NCI-H2171 (cell line): ENCODE measurements around the gene DIRAS2.
A peak's percentile ranks its signal among the peaks of the same experiment; 100 is the strongest.
"Not testable (repeated sequence)": the region's sequence is repeated elsewhere in the genome, so short reads cannot be mapped to it uniquely, and the experiment has no call there.

Experiments used
- DNase-seq: peaks from one replicate; lab custom pipeline; 2025; lab: John Stamatoyannopoulos, UW

Gene DIRAS2, protein sequence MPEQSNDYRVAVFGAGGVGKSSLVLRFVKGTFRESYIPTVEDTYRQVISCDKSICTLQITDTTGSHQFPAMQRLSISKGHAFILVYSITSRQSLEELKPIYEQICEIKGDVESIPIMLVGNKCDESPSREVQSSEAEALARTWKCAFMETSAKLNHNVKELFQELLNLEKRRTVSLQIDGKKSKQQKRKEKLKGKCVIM

DNA sequence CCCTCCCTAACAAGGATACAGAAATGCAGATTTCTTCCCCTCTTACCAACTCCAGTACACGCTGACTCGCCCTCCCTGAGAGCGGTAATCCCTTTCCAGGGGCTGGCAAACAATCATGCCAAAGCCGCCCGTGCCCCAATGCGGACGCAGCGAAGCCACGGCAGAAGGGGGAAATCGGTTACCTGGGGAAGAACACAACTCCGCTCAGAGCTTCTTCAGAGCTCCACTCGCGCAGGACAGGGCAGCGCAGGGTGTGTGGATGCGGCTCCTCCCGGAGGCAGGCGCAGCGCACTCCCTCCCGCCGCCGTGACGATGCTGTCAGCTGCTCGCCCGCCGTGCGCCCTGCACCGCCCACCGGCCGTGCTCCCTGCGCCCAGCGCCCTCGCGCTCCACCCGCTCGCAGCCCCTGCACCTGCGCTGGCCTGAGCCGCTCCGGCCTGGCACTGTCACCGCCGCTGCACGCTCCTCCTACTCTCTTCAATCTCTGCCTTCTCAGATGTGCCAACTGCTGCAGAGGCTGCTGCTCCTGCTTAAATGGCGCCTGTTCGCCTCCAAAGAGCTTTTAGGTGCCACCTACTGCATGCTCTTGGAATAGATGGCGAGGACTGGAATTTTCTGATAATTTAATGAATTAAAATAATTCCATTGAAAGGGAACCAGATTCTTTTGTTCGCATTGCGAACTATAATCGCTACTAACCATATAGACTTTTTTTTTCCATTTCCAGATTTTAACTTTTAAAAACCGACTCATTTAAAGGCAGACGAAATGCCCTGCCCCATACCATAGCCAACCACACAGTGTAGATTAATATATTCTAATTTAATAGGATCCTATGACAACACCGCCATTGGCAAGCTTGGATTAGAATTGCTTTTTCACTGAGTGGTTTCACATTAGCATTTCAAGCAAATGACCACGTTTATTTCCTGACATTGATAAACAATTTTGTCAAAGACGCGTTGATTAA, at the start of gene DIRAS2:
DIRAS2 (minus strand) TSS at position 255 of the 970 bp plus-strand sequence. CDS start 28,997 bp downstream, outside the sequence.
- peak; percentile 95 for DNase-seq

DNA sequence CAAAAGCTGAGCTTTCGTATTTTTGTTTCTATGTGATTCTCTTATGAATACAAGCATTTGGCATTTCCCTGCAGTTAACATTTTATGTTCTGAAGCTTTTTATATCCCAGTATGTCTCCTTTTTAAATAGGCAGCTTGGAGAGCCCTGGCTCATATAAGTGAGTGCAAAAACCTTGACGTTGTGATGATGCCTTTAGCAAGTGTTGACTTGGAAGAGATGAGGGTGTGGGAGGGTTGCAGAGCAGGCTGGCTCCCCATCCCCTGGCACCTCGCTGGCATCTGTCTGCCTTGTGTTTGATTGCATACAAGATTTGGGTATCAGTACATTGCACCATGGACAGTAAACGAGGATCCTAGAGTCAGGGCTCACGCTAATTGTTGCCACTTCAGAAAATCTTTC, 42.1 kb upstream of the DIRAS2 start:
- DNase-seq = no peak

DNA sequence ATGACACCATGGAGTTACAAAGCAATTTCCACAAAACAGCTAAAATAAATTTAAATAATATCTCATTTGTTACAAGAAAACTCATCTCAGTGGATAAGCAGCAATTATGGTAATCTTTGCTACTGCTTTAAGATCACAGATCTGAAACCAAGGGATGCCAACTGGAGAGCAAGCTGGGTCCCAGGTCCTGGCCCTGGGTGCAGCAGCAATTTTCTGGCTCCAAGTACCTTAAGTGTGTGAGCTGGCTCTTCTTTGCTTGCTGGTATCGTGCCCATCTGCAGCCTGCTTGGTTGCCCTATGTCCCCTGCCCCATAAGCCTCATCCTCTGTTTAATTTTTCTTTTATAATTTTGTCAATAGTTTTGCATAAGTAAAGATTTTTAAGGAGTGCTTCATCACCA, 41.5 kb upstream of the DIRAS2 start:
- no peak for DNase-seq

DNA sequence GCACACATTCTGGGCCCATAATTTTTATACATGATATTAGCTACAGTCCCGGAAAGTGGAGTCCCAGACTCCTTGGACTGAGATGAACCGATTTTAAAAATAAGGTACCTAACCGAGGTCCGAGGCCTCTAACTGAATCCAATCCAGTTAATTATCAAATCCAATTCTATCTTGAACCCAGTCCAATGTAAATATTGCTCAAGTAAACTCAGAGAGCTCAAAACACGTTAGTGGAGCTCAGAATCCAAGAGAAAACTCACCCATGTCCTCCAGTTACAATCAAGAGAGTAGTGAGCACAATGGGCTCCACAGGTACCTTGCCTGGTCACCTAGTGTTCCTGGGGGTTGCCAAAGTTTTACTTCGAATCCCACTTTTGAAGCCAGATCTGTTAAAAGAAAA, 37.9 kb upstream of the DIRAS2 start:
- DNase-seq = no peak

DNA sequence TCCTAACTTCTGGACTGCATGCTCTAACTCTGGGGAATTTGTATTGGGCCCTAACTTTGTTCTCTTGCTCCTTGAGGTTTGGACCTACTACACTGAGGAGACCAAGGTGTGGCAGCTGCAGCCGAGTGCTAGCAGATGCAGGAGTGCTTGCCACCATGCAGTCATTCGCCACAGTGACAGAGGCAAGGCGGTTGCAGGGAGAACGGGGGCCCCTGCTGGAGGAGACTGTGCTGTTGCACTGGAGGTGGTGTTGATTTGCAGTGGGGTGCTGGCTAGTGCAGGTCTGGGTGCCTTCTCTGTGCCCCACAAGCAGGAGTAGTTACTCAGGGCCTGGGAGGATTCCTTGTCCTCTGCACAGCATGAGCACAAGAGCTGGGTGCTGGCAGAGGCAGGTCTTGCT, 22.4 kb upstream of the DIRAS2 start:
- no peak for DNase-seq

DNA sequence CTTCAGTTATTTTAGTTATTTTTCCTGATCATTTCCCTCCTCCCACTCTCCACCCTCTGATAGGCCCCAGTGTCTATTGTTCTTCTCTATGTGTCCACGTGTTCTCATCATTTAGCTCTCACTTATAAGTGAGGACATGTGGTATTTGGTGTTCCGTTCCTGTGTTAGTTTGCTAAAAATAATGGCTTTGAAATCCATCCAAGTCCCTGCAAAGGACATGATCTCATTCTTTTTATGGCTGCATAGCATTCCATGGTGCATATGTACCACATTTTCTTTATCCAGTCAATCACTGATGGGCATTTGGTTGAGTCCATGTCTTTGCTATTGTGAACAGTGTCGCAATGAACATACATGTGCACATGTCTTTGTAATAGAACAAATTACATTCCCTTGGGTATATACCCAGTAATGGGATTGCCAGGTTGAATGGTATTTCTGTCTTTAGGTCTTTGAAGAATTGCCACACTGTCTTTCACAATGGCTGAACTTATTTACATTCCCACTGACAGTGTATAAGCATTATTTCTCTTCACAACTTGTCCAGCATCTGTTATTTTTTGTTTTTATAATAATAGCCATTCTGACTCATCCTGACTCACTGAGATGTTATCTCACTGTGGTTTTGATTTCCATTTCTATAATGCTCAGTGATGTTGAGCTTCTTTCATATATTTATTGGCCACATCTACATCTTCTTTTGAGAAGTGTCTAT, 17.2 kb upstream of the DIRAS2 start:
- DNase-seq = no peak

DNA sequence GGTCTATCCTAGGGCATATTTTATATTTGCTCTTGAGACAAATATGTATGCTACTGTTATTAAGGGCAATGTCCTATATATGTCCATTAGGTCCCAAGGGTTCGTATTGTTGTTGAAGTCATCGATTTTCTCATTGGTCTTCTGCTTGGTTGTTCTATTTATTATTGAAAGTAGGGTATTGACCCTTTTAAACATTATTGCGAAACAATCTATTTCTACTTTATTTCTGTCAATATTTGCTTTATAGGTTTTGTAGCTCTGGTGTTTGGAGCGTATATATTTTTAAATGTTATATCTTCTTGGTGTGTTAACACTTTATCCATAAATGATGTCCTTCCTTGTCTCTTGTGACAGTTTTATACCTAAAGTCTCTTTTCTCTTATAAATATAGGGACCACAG, 16.2 kb upstream of the DIRAS2 start:
- no peak for DNase-seq

DNA sequence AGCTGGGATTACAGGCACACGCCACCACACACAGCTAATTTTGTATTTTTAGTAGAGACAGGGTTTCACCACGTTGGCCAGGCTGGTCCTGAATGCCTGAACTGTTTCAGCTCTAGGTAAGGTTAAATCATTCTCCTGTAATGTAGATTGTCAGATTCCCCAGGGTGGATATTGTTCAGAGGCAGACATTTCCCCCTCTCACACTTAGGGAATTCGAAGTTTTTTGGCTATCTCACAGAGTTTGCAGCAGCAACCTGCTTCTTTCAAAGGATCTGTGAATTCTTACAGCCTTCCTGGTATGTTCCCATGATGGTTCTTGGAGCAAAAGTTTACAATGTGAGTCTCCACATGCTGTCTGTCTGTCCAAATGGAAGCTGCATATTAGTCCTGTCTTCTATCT, 15.6 kb upstream of the DIRAS2 start:
- DNase-seq = no peak

DNA sequence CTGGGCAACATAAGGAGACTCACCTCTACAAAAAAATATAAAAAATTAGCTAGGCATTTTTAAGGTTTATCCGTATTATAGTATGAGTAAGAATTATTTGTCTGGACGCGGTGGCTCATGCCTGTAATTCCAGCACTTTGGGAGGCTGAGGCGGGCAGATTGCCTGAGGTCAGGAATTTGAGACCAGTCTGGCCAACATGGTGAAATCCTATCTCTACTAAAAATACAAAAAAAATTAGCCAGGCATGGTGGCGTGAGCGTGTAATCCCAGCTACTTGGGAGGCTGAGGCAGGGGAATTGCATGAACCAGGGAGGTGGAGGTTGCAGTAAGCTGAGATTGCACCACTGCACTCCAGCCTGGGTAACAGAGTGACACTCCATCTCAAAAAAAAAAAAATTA, 14.3 kb upstream of the DIRAS2 start:
- DNase-seq = not testable (repeated sequence)

DNA sequence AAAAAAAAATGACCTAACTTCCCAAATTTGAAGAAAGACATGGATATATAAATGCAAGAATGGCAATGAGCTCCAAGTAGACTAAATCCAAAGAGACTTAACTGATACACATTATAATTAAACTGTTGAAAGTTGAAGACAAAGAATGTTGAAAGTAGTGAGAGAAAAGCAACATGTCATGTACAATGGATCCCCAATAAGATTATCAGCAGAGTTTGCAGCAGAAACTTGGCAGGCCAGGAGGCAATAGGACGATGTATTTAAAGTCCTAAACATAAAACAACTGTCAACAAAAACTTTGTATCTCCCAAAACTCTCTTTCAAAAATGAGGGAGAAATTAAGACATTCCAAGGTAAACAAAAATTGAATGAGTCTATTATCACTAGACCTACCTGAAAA, 8.6 kb upstream of the DIRAS2 start:
- no peak for DNase-seq

DNA sequence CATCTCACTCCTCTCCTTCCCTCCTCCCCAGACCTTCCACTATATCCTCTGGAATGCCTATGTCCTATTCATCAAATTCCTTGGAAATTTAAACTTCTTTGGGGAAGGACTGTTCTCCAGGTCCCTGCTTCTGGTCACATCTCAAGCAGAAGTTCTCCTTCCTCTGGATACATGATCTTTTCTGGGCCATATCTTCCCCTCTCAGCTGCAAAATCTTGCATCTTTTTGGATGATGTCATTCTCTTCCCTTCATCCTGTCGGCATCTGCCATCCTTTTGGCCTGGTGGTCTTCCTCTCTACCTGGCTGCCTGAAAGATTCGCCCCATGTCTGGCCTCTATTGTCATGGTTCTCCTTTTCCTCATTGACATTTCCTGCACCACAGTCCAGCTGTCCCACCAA, 5.2 kb upstream of the DIRAS2 start:
- no peak for DNase-seq

DNA sequence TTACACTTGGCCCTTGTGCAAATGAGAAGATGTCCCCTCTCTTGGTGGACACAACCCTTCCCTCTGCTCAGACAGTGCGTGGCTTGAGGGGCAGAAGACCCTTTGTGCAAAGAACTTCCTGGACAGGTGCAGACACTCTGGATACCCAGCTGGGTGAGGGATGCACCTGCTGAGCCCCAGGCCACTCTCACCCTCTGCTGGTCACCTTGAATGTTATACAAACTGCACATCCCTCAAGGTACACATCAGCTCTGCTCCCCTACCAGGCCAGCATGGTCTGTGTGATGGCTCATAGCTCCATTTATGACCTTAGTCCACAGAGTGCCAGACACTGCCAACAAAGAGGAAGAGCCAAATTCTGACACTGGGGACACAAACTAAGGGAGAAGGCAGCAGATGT, 3.1 kb upstream of the DIRAS2 start:
- DNase-seq = no peak

DNA sequence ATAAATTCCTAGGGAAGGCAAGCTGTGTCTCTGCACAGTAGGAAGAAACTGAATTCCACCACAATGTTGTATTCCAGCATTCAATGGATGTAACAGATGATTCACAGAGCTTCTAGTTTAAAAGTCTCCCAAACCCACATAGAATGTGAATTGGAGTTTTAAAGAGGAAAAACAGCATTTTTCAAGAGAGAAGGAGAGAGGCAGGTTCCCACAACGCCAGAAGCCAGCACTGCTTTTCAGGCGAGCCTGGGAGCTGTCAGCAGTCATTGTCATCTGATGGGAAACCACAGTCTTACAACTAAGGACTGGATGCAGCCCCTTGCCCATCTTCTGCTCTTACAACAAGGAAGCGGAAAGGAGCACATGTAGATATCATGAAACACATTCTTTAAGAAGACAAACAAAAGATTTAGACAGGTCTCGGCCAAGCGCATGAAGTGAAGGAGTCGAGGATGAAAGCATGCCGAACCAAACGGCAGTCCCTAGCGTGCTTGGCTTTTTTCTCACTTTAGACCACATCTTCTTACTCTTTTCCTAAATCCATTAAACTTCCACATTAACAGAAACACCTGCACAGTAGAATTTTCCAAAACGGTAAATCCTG, 638 bp downstream of the DIRAS2 start:
- no peak for DNase-seq

DNA sequence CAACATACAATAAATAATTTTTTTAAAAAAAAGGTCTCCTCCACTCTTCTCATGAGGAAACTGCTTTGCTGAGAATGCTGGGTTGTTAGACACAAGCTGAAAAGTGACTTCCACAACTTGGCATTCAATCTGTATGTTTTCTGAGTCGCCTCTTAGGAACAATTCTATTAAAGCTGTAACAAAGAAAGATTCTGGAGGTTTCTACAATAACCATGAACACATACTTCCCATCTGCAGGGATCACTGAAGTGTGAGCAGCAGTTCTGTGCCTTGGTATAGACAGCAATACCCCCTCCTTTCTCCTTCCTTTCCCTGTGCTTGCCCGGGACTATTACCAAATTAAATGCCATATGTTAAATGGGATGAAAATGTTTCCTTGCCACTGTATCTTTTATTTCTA, 1.5 kb downstream of the DIRAS2 start:
- no peak for DNase-seq

DNA sequence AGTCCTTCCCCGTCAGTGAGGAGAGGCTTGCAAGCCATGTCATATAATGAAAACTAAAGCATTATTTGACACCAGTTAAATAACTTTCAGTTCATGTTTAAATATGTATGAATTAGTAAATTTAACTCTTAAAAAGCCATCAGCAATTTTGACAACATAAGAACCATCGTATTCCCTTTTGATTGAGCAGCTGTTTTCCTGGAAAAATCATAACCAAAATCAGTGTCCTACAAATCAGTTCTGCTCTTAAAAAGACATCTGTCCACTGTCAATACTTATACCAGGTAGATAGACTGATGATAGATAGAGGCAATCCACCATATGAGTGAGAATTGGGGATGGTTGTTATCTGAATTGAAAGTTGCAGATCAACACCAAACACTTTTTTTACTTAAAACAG, 2.3 kb downstream of the DIRAS2 start:
- DNase-seq = no peak

DNA sequence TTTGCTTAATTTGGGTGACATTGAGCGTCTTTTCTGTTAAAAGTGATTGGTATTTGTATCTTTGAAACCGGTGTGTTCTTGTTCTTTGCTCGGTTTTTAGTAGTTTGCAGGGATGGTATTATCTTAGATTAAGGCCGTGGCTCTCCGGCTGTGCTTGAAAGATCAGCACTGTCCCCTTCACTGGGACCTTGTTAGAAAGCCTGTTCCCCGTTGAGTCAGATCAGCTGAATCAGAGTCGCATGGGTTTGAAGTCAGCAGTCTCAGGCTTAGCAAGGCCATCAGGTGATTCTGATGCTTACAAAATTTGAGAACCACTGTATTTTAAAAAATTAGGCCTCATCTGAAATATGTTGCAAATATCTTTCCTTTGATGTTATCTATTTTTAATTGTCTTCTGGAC, 5.0 kb downstream of the DIRAS2 start:
- DNase-seq = no peak

DNA sequence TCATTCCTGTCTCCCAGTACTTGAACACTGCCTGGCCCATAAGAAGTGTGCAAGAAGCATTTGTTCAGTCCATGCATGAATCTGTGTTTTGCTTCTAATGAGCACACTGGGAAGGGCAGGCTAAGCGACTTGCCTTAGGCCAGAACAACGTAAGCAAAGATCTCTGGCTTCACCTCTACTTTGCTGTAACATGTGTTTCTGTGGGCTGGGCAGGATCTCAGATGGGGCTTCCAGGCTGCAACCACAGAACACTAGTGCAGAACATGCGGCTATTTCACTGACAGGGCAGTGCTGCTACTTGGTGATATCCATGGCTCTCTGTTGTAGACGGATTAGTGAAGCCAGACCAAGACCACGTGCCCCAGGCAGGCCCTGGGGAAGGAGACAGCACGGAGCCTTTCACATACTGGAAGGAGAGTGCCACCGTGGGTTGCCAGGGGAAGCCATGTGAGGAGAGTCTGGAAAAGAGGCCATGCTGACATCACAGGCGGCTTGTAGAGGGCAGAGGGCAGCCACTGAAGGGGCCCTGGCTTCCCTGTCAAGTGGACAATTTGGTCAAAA, 9.9 kb downstream of the DIRAS2 start:
- no peak for DNase-seq

DNA sequence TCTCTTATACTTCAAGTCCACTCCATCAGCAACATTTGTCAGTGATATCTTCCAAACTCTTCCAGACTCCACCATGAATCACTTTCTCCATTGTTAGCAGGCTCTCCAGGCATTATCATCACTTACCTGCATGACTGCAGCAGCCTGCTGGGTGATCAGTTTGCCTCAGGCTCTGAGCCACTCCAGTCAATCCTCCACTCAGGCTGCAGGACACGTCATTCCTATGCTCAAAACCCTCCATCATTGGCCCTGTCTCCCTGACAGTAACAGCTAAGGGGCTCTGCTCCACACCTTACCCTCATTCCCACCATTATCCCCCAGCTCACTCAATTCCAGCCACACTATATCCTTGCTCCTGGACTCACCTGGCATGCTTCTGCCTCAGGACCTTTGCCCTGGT, 10.7 kb downstream of the DIRAS2 start:
- DNase-seq = no peak

DNA sequence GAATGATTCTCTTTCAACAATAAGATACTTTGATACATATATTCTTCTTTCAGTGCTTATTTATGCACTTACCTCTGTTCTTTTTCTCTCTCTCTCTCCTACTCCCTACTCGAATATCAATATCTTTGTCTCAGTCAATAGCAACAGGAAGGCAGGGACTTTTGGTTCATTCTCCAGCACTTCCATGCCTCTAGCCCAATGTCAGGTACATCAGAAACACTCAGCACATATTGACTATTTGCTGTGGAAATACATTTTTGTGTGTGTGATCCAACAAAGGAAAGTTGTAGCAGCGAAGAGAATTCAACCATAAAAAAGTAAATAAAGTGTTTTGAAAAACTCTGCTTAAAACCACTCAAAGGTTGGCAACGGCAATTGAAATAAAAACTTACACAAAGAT, 12.6 kb downstream of the DIRAS2 start:
- no peak for DNase-seq

DNA sequence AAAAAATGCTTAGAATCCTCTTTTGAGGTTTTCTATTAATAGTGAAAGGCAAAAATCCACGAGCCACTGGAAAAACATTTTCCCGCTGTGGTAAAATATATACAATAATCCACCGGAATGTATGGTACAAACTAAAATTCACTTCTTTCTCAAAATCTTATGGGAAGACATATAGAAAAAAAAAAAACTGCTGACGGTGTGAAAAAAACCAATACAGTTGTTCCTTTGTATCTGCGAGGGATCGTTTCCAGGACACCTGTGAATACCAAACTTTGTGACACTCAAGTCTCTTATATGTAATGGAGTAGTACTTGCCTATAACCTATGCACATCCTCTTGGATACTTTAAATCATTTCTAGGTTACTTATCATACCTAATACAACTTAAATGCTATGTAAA, 13.3 kb downstream of the DIRAS2 start:
- DNase-seq = no peak

DNA sequence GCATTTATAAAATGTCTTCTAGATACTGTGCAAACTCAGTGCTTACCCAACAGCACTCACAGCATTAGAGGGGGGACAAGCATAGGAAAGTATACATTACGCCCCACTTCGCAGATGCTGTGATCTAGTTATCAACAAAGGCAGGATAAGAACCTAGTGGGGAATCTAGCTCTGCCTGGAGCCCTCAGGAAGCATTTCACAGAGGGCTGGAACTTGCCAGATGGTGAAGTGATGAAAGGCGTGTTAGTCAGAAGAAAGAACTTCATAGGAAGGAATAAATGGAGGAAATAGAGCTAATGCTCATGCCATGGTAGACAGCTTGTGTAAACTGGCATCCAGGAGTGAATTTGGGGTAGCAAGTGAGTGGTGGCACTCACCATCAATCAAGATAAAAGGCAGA, 25.8 kb downstream of the DIRAS2 start:
- DNase-seq = no peak

DNA sequence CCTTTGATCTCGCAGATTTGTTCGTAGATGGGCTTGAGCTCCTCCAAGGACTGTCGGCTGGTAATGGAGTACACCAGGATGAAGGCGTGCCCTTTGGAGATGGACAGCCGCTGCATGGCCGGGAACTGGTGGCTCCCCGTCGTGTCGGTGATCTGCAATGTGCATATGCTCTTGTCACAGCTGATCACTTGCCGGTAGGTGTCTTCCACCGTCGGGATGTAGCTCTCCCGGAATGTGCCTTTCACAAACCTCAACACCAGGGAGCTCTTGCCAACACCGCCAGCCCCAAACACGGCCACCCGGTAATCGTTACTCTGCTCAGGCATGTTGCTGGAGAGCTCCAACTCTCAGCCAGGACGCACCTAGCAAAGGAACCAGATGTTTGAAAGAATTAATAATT, 29.1 kb downstream of the DIRAS2 start:
- DNase-seq = no peak
